Ishikawa (cell line): Measurements from ENCODE around the gene SLC30A10.

ENCODE experiments used
- EP300 ChIP-seq: IDR thresholded peaks from 2 replicates; pipeline ENCODE4 v1.6.1; 2012; ENCODE audit warnings: borderline replicate concordance
- TF ChIP-seq, protein P1 (sequence below): IDR thresholded peaks from 2 replicates; pipeline ENCODE4 v1.6.1; 2012; ENCODE audit warnings: low read depth, mild to moderate bottlenecking

DNA sequence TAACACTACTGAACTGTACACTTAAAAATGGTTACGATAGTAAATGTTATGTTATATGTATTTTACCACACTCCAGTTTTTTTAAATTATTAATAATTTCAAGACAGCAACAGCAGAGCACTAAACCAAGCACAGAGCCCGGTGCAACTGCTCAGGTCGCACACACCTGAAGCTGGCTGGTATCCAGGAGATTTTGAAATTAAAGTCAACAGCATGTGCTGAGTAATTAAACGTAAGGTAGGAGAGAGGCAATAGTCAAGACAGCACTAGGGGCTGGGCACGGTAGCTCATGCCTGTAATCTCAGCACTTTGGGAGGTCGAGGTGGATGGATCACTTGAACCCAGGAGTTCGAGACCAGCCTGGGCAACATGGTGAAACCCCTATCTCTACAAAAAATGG lies 35.1 kb upstream of the SLC30A10 start:
- TF ChIP-seq EP300: no peak
- TF ChIP-seq, protein P1, sequence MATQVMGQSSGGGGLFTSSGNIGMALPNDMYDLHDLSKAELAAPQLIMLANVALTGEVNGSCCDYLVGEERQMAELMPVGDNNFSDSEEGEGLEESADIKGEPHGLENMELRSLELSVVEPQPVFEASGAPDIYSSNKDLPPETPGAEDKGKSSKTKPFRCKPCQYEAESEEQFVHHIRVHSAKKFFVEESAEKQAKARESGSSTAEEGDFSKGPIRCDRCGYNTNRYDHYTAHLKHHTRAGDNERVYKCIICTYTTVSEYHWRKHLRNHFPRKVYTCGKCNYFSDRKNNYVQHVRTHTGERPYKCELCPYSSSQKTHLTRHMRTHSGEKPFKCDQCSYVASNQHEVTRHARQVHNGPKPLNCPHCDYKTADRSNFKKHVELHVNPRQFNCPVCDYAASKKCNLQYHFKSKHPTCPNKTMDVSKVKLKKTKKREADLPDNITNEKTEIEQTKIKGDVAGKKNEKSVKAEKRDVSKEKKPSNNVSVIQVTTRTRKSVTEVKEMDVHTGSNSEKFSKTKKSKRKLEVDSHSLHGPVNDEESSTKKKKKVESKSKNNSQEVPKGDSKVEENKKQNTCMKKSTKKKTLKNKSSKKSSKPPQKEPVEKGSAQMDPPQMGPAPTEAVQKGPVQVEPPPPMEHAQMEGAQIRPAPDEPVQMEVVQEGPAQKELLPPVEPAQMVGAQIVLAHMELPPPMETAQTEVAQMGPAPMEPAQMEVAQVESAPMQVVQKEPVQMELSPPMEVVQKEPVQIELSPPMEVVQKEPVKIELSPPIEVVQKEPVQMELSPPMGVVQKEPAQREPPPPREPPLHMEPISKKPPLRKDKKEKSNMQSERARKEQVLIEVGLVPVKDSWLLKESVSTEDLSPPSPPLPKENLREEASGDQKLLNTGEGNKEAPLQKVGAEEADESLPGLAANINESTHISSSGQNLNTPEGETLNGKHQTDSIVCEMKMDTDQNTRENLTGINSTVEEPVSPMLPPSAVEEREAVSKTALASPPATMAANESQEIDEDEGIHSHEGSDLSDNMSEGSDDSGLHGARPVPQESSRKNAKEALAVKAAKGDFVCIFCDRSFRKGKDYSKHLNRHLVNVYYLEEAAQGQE: no peak
